Immature natural killer cell (primary cell): Measurements from ENCODE around the gene CNOT4. TPM values are rescaled to one million over a fixed set of nuclear protein-coding genes. Genes with fewer than 3 reads are reported as not detected.
"Not testable (repeated sequence)": the region's sequence is repeated elsewhere in the genome, so short reads cannot be mapped to it uniquely, and the experiment has no call there.

ENCODE experiments used
- DNase-seq, 3 donors: peaks; one replicate each; pipeline ENCODE4 v3.0.0; 2022; ENCODE audit warnings: mixed read lengths in 1 of 3
- H3K27ac Mint-ChIP-seq, 6 donors: one replicate each; pipeline ENCODE4 v1.8.0; 2020; ENCODE audit warnings: mixed read lengths in 6 of 6, mild to moderate bottlenecking in 5 of 6, inconsistent platforms in 4 of 6, moderate library complexity in 3 of 6
- H3K27me3 Mint-ChIP-seq, 3 donors: one replicate each; pipeline ENCODE4 v1.8.0; 2020 to 2021; ENCODE audit warnings: low read depth in 3 of 3, mild to moderate bottlenecking in 3 of 3, mixed read lengths in 3 of 3, moderate library complexity in 3 of 3, inconsistent platforms in 1 of 3
- H3K36me3 Mint-ChIP-seq, 3 donors: one replicate each; pipeline ENCODE4 v1.8.0; 2020; ENCODE audit warnings: mixed read lengths in 3 of 3, inconsistent platforms in 2 of 3, mild to moderate bottlenecking in 2 of 3
- H3K4me1 Mint-ChIP-seq, 2 donors: one replicate each; pipeline ENCODE4 v1.8.0; 2020; ENCODE audit warnings: inconsistent platforms in 2 of 2, mild to moderate bottlenecking in 2 of 2, mixed read lengths in 2 of 2, moderate library complexity in 1 of 2
- H3K4me3 Mint-ChIP-seq, 5 donors: one replicate each; pipeline ENCODE4 v1.8.0; 2020; ENCODE audit warnings: mild to moderate bottlenecking in 5 of 5, mixed read lengths in 5 of 5, inconsistent platforms in 3 of 5, moderate library complexity in 3 of 5
- H3K9me3 Mint-ChIP-seq, 6 donors: one replicate each; pipeline ENCODE4 v1.8.0; 2020; ENCODE audit warnings: mild to moderate bottlenecking in 6 of 6, mixed read lengths in 6 of 6, inconsistent platforms in 4 of 6, moderate library complexity in 3 of 6
- polyA plus RNA-seq, 3 donors: library from polyadenylated mRNA; unstranded; fragments of 300-500 nt; fragmentation: Illumina TruSeq; gene quantifications; one replicate each; pipeline ENCODE4 v1.2.3, GENCODE V29; 2021

CNOT4 gene
- polyA plus RNA-seq, 3 donors from 2014 or later, result 8.9 to 17.1 (median 10.8) TPM

- no peak overlapping the region for H3K4me3 Mint-ChIP-seq
- no peaks in the 10 kb centered on the region for H3K36me3 Mint-ChIP-seq
- no peaks in the 10 kb centered on the region for H3K4me1 Mint-ChIP-seq
- H3K27ac Mint-ChIP-seq, result no peak overlapping the region
- no peak for DNase-seq
- peaks cover 0 to 8% (median 5%) of the 10 kb centered on the region in 3 donors for H3K27me3 Mint-ChIP-seq
- peaks cover 0 to 7% (median 2%) of the 10 kb centered on the region in 6 donors for H3K9me3 Mint-ChIP-seq
Observed at GRCh38 chr7:135328053-135328452, 181.8 kb downstream of the CNOT4 start.

GRCh38 chr7:135327458-135327857, 182.4 kb downstream of the CNOT4 start:
- Mint-ChIP-seq H3K4me1 (no peaks in the 10 kb centered on the region), H3K27ac (no peak overlapping the region), H3K27me3 (peaks cover 0 to 8% (median 5%) of the 10 kb centered on the region in 3 donors), H3K9me3 (peaks cover 0 to 7% (median 2%) of the 10 kb centered on the region in 6 donors), H3K4me3 (no peak overlapping the region), H3K36me3 (no peaks in the 10 kb centered on the region)
- DNase-seq, result no peak

- no peaks in the 10 kb centered on the region for H3K36me3 Mint-ChIP-seq
Observed at GRCh38 chr7:135326636-135327280, 183.1 kb downstream of the CNOT4 start.

GRCh38 chr7:135322571-135323340, 187.1 kb downstream of the CNOT4 start:
- no peaks in the 10 kb centered on the region for H3K4me1 Mint-ChIP-seq
- H3K9me3 Mint-ChIP-seq, result peaks cover 0 to 7% (median 2%) of the 10 kb centered on the region in 6 donors
- H3K4me3 Mint-ChIP-seq, result no peak overlapping the region
- no peak overlapping the region for H3K27ac Mint-ChIP-seq
- H3K27me3 Mint-ChIP-seq, result peaks cover 0 to 2% (median 0%) of the 10 kb centered on the region in 3 donors
- no peaks in the 10 kb centered on the region for H3K36me3 Mint-ChIP-seq
- no peak for DNase-seq

More at GRCh38 chr7:135326636-135327280, 183.1 kb downstream of the CNOT4 start:
- Mint-ChIP-seq H3K27ac (no peak overlapping the region), H3K4me1 (no peaks in the 10 kb centered on the region), H3K27me3 (peaks cover 0 to 8% (median 5%) of the 10 kb centered on the region in 3 donors), H3K9me3 (peaks cover 0 to 7% (median 2%) of the 10 kb centered on the region in 6 donors), H3K4me3 (no peak overlapping the region)
- DNase-seq, result no peak

GRCh38 chr7:135321556-135321955, 188.3 kb downstream of the CNOT4 start:
- no peaks in the 10 kb centered on the region for H3K36me3 Mint-ChIP-seq
- H3K27ac Mint-ChIP-seq, result no peak overlapping the region
- H3K4me1 Mint-ChIP-seq, result no peaks in the 10 kb centered on the region
- H3K4me3 Mint-ChIP-seq, result no peak overlapping the region
- no peak for DNase-seq
- peaks cover 0 to 7% (median 2%) of the 10 kb centered on the region in 6 donors for H3K9me3 Mint-ChIP-seq
- H3K27me3 Mint-ChIP-seq, result peaks cover 0 to 2% (median 0%) of the 10 kb centered on the region in 3 donors

GRCh38 chr7:135320953-135321352, 188.9 kb downstream of the CNOT4 start:
- not testable (repeated sequence) for H3K27me3 Mint-ChIP-seq, H3K27ac Mint-ChIP-seq, H3K9me3 Mint-ChIP-seq, DNase-seq, H3K36me3 Mint-ChIP-seq, H3K4me3 Mint-ChIP-seq, H3K4me1 Mint-ChIP-seq

GRCh38 chr7:135320268-135320667, 189.6 kb downstream of the CNOT4 start:
- H3K4me1 Mint-ChIP-seq, result no peaks in the 10 kb centered on the region
- no peaks in the 10 kb centered on the region for H3K36me3 Mint-ChIP-seq
- no peak overlapping the region for H3K27ac Mint-ChIP-seq
- no peak overlapping the region for H3K4me3 Mint-ChIP-seq
- H3K9me3 Mint-ChIP-seq, result peaks cover 0 to 6% (median 0%) of the 10 kb centered on the region in 6 donors
- no peak for DNase-seq
- peaks cover 0 to 4% (median 0%) of the 10 kb centered on the region in 3 donors for H3K27me3 Mint-ChIP-seq

- peaks cover 0 to 3% (median 2%) of the 10 kb centered on the region in 3 donors for H3K27me3 Mint-ChIP-seq
- H3K4me1 Mint-ChIP-seq, result no peaks in the 10 kb centered on the region
- H3K9me3 Mint-ChIP-seq, result no peaks in the 10 kb centered on the region
- no peaks in the 10 kb centered on the region for H3K36me3 Mint-ChIP-seq
- H3K4me3 Mint-ChIP-seq, result no peak overlapping the region
- no peak for DNase-seq
- no peak overlapping the region for H3K27ac Mint-ChIP-seq
Observed at GRCh38 chr7:135317676-135318325, 192.1 kb downstream of the CNOT4 start.

GRCh38 chr7:135316648-135317313, 193.1 kb downstream of the CNOT4 start:
- H3K36me3 Mint-ChIP-seq, result no peaks in the 10 kb centered on the region
- peaks cover 0 to 3% (median 2%) of the 10 kb centered on the region in 3 donors for H3K27me3 Mint-ChIP-seq
- no peak overlapping the region for H3K27ac Mint-ChIP-seq
- H3K4me3 Mint-ChIP-seq, result no peak overlapping the region
- no peak for DNase-seq
- H3K9me3 Mint-ChIP-seq, result no peaks in the 10 kb centered on the region
- H3K4me1 Mint-ChIP-seq, result no peaks in the 10 kb centered on the region

GRCh38 chr7:135313971-135314370, 195.9 kb downstream of the CNOT4 start:
- H3K27me3 Mint-ChIP-seq, result peaks cover 2 to 3% (median 2%) of the 10 kb centered on the region in 3 donors
- DNase-seq, result no peak
- no peak overlapping the region for H3K27ac Mint-ChIP-seq
- no peaks in the 10 kb centered on the region for H3K36me3 Mint-ChIP-seq
- H3K4me3 Mint-ChIP-seq, result no peak overlapping the region
- H3K9me3 Mint-ChIP-seq, result no peaks in the 10 kb centered on the region
- no peaks in the 10 kb centered on the region for H3K4me1 Mint-ChIP-seq

Other genes with a start within 250 kb of the CNOT4 start
- 10 to 100 TPM in 2 of 3 donors, 1 to 10 TPM in 1; 7.3 to 29.7 (median 15.5) TPM for gene NUP205, start 47.8 kb upstream of the CNOT4 start, polyA plus RNA-seq
- 10 to 100 TPM; 67.5 to 92.1 (median 74.8) TPM for gene STMP1, start 152.4 kb upstream of the CNOT4 start, polyA plus RNA-seq
- not detected for gene SLC13A4, start 218.1 kb upstream of the CNOT4 start, polyA plus RNA-seq
- gene FAM180A, start 238.7 kb upstream of the CNOT4 start, polyA plus RNA-seq, result not detected